Transverse colon (tissue), 4 donors: ENCODE data around the gene ZC3H4. TPM values are rescaled to one million over a fixed set of nuclear protein-coding genes. Genes with fewer than 3 reads are reported as not detected.

Source experiments
- DNase-seq: peaks from one replicate; pipeline ENCODE4 v3.0.0-alpha.2; 2019
- H3K27ac ChIP-seq, 4 donors: fragments of 200-600 bp; sonication (generic); 2 replicates each; pipeline ENCODE4 v1.5.1; 2016 to 2018; ENCODE audit warnings: inconsistent platforms in 4 of 4
- H3K27me3 ChIP-seq: fragments of 200-600 bp; sonication (generic); 2 replicates; pipeline ENCODE4 v1.5.1; 2017; ENCODE audit warnings: inconsistent platforms
- H3K36me3 ChIP-seq, 4 donors: fragments of 200-600 bp; sonication (generic); 2 replicates each; pipeline ENCODE4 v1.5.1; 2017 to 2019; ENCODE audit warnings: inconsistent platforms in 4 of 4
- H3K4me1 ChIP-seq, 4 donors: fragments of 200-600 bp; sonication (generic); 2 replicates each; pipeline ENCODE4 v1.5.1; 2017 to 2020; ENCODE audit warnings: inconsistent platforms in 4 of 4
- H3K4me3 ChIP-seq, 4 donors: fragments of 200-600 bp; sonication (generic); 1 replicate in 1 of 4; 2 replicates in 3 of 4; pipeline versions ENCODE4 v1.5.1 to v1.6.1; 2017 to 2019; ENCODE audit warnings: inconsistent platforms in 4 of 4
- H3K9me3 ChIP-seq, 2 donors: fragments of 200-600 bp; sonication (generic); 2 replicates each; pipeline ENCODE4 v1.5.1; 2017 to 2019; ENCODE audit warnings: inconsistent platforms in 2 of 2
- EP300 ChIP-seq: sonication (generic); formaldehyde crosslinking; IDR thresholded peaks from one replicate; pipeline ENCODE4 v1.6.1; 2017; ENCODE audit warnings: antibody characterized with exemption, low read depth
- POLR2A ChIP-seq: fragments of 450-650 bp; IDR thresholded peaks from one replicate; pipeline ENCODE4 v1.6.1; 2016; ENCODE audit warnings: antibody characterized with exemption, mild to moderate bottlenecking, moderate library complexity
- POLR2AphosphoS5 ChIP-seq, 3 donors: sonication (generic); formaldehyde crosslinking; IDR thresholded peaks; one replicate each; pipeline ENCODE4 v1.6.1; 2016; ENCODE audit warnings: antibody characterized with exemption in 3 of 3
- WGBS, 2 donors: methylation state at CpG; one replicate each; pipeline ENCODE4 v1.1.5; 2018; ENCODE audit warnings: low coverage in 1 of 2; 5-methylcytosine and 5-hydroxymethylcytosine counted together
- in situ Hi-C, 4 donors: fragments of 200-750 bp; cut with MboI; loops; one replicate each; pipeline versions ENCODE4 v1.15.0 to v1.15.1; 2017; ENCODE audit warnings: low sequenced_read_pairs in 3 of 4, low pct_ligation_motif_present in 1 of 4, low pct_unique_long_range_greater_than_20kb in 1 of 4
- intact Hi-C: fragments of 100-400 bp; cut with DNase I; formaldehyde crosslinking; loops from one replicate; pipeline ENCODE4 v1.15.1; 2023; ENCODE audit warnings: low total_unique reads
- total RNA-seq, 4 donors: library from RNA; depleted of rRNA; stranded (reverse); fragments of >200 nt; gene quantifications; one replicate each; pipeline ENCODE4 v1.1.0, GENCODE V29; 2016
- TF ChIP-seq, protein P1 (sequence below), 5 experiments: fragments of 200-600 bp in 3 of 5; fragments of 450-650 bp in 2 of 5; sonication (generic) in 3 of 5; IDR thresholded peaks; 1 replicate in 2 of 5; 2 replicates in 3 of 5; pipeline ENCODE4 v1.5.1; 2016 to 2017; ENCODE audit warnings: antibody characterized with exemption in 5 of 5, inconsistent platforms in 3 of 5, mild to moderate bottlenecking in 2 of 5, moderate library complexity in 1 of 5

Gene ZC3H4
- total RNA-seq, 4 donors from 2014 or later: 25.4 to 32.2 (median 28.0) TPM

DNA sequence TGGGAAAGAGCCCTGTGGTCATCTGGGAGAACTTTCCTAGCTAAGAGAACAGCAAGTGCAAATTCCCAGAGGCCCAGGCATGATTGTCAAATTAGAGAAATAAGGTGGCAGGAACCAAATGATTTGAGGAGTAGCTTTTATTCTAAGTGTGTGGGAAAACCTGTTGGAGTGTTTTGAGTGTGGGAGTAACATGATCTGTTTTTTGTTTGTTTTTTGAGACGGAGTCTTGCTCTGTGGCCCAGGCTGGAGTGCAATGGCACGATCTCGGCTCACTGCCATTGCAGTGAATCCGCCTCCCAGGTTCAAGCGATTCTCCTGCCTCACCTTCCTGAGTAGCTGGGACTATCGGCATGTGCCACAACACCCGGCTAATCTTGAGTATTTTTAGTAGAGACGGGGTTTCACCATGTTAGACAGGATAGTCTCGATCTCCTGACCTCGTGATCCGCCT, 19.5 kb upstream of the ZC3H4 start:
- intact Hi-C loops: no loop called here
- H3K36me3 ChIP-seq: no peaks in the 10 kb centered on the region
- no peak for TF ChIP-seq POLR2A
- in situ Hi-C loops: no loop called here
- WGBS, 2 donors: 90% methylated on average over 11 of the region's 11 CpGs; no CpG with 5 or more reads in 1 of the 2 donors
- DNase-seq: no peak
- peaks cover 0 to 42% (median 17%) of the 10 kb centered on the region in 4 donors for H3K4me1 ChIP-seq
- H3K9me3 ChIP-seq: no peaks in the 10 kb centered on the region
- H3K27me3 ChIP-seq: no peaks in the 10 kb centered on the region
- no peak overlapping the region for H3K27ac ChIP-seq
- H3K4me3 ChIP-seq: no peak overlapping the region

DNA sequence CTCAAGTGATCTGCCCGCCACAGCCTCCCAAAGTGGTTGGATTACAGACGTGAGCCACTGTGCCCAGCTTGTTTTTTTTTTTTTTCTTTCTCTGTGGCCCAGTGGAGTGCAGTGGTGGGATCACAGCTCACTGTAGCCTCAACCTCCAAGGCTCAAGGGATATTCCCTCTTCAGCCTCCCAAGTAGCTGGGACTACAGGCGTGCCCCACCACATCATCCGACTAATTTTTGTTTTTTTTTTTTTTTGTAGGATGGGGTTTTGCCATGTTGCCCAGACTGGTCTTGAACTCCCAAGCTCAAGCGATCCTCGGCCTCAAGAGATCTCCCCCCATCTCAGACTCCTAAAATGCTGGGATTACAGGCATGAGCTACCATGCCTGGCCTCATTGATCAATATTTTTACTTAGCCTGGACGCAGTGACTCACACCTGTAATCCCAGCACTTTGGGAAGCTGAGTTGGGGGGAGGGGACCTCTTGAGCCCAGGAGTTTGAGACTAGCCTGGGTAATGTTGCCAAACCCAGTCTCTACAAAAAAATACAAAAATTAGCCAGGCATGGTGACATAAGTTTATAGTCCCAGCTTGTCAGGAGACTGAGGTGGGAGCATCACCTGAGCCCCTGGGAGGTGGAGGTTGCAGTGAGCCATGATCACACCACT, 18.7 kb upstream of the ZC3H4 start:
- intact Hi-C loops (no loop called here), in situ Hi-C loops (no loop called here)
- Histone ChIP-seq H3K4me1 (peaks cover 0 to 42% (median 17%) of the 10 kb centered on the region in 4 donors), H3K27me3 (no peaks in the 10 kb centered on the region), H3K9me3 (no peaks in the 10 kb centered on the region), H3K36me3 (no peaks in the 10 kb centered on the region), H3K27ac (peak overlapping the region in 2 of 4 donors; percentile 90 to 97), H3K4me3 (peak overlapping the region in 1 of 4 donors; percentile 88)
- DNase-seq: no peak
- WGBS, 2 donors: 81 to 90% methylated on average over 3 to 7 of the region's 7 CpGs
- TF ChIP-seq EP300 (no peak), POLR2AphosphoS5 (IDR thresholded peaks at IDR 0.05) (no peak), POLR2A (no peak)
- TF ChIP-seq, protein P1, sequence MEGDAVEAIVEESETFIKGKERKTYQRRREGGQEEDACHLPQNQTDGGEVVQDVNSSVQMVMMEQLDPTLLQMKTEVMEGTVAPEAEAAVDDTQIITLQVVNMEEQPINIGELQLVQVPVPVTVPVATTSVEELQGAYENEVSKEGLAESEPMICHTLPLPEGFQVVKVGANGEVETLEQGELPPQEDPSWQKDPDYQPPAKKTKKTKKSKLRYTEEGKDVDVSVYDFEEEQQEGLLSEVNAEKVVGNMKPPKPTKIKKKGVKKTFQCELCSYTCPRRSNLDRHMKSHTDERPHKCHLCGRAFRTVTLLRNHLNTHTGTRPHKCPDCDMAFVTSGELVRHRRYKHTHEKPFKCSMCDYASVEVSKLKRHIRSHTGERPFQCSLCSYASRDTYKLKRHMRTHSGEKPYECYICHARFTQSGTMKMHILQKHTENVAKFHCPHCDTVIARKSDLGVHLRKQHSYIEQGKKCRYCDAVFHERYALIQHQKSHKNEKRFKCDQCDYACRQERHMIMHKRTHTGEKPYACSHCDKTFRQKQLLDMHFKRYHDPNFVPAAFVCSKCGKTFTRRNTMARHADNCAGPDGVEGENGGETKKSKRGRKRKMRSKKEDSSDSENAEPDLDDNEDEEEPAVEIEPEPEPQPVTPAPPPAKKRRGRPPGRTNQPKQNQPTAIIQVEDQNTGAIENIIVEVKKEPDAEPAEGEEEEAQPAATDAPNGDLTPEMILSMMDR (IDR thresholded peaks at IDR 0.05): no peak

DNA sequence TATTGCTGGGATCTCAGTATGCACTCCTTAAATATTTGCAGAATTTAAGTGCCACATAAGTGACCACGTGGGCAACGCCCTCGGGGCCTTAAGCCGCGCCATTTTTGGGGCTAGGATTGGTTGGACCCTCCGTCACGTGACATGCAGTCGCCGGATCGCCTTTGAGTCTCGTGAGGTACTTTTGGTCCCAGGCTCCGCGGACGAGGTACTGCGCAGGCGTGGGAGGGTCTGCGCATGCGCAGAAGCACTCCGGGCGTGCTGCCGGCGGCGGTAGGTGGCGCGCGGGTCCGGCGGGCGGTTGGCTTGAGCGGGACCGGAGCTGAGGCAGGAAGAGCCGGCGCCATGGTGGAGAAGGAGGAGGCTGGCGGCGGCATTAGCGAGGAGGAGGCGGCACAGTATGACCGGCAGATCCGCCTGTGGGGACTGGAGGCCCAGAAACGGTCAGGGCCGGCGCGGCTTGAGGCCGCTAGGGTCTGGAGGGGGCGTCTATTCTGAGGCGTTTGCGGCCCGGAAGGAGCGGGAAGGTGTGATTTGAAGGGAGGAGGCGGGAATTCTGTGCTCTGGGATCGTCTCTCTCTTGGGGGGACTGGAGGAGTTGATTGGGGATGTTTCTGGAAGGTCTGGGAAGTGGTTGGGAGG, 17.1 kb upstream of the ZC3H4 start, which contains the start of gene SAE1:
TSS of gene SAE1 (plus strand) at position 247 of the 639 bp plus-strand sequence. CDS start at position 343, 96 bp downstream.
- TF ChIP-seq POLR2AphosphoS5 (IDR thresholded peaks at IDR 0.05): peak; percentile 92 to 94 (median 92)
- no peak for TF ChIP-seq EP300
- TF ChIP-seq, protein P1 (IDR thresholded peaks at IDR 0.05): peak; percentile 30 to 71 (median 45)
- peak; percentile 82 for TF ChIP-seq POLR2A
- H3K9me3 ChIP-seq: no peaks in the 10 kb centered on the region
- no peaks in the 10 kb centered on the region for H3K36me3 ChIP-seq
- in situ Hi-C loops (no loop called here), intact Hi-C loops (no loop called here)
- 0% methylated on average over 13 to 37 of the region's 51 CpGs for WGBS, 2 donors
- H3K27me3 ChIP-seq: no peaks in the 10 kb centered on the region
- peak within 1 kb of the TSS; percentile 89 to 97 (median 90) for H3K27ac ChIP-seq
- peaks cover 0 to 34% (median 17%) of the 10 kb centered on the region in 4 donors for H3K4me1 ChIP-seq
- peak within 1 kb of the TSS; percentile 61 to 88 (median 77) for H3K4me3 ChIP-seq
- peak; percentile 93 for DNase-seq

DNA sequence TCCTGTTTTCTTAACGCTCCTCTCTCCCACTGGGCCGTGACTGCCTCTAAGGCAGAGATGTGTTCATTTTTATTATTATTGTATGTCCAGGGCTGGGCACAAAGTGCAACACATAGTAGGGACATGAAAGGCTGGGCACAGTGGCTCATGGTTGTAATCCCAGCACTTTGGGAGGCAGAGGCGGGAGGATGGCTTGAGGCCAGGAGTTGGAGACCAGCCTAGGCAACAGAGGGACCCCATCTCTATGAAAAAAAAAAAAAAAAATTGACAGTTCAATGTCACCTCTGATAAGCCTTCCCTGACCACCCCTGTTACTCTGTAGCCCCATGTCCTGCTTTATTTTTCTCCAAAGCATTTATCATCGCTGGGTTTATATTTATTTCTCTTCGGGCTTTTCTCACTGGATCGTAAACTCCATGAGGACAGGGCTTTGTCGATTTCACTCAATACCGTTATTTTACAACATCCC, 16.6 kb upstream of the ZC3H4 start:
- H3K27ac ChIP-seq: peak overlapping the region; percentile 89 to 97 (median 90)
- H3K27me3 ChIP-seq: no peaks in the 10 kb centered on the region
- TF ChIP-seq, protein P1 (IDR thresholded peaks at IDR 0.05): no peak
- no peak for TF ChIP-seq POLR2A
- TF ChIP-seq EP300: no peak
- no peak for TF ChIP-seq POLR2AphosphoS5 (IDR thresholded peaks at IDR 0.05)
- peaks cover 0 to 30% (median 16%) of the 10 kb centered on the region in 4 donors for H3K4me1 ChIP-seq
- H3K36me3 ChIP-seq: no peaks in the 10 kb centered on the region
- intact Hi-C loops (no loop called here), in situ Hi-C loops (no loop called here)
- no peaks in the 10 kb centered on the region for H3K9me3 ChIP-seq
- H3K4me3 ChIP-seq: peak overlapping the region in 3 of 4 donors; percentile 68 to 88 (median 86)
- 48 to 61% methylated on average over 7 to 8 of the region's 8 CpGs for WGBS, 2 donors
- DNase-seq: no peak
